ENCODE data around the gene FAM120A. TPM values are rescaled to one million over a fixed set of nuclear protein-coding genes. Genes with fewer than 3 reads are reported as not detected.

The FAM120A gene
- total RNA-seq, 1 experiment from 2014 or later = 89.6 TPM

GRCh38 chr9:93594041-93594756 lies 142.7 kb downstream of the FAM120A start:
- BruUV-seq (replicated peaks) = no TSS peak

GRCh38 chr9:93595461-93595860 lies 144.0 kb downstream of the FAM120A start:
- Histone ChIP-seq H3K27ac (ENCODE audit: low read length) (no peak overlapping the region), H2AFZ (ENCODE audit: low read length) (no peak overlapping the region), H3K4me2 (ENCODE audit: low read length) (no peak overlapping the region), H3F3A (ENCODE audit: low read length, unreplicated experiment) (no peaks in the 10 kb centered on the region), H3K27me3 (ENCODE audit: low read length) (no peaks in the 10 kb centered on the region), H3K36me3 (ENCODE audit: low read depth, low read length) (no peaks in the 10 kb centered on the region), H3K9ac (ENCODE audit: low read length) (no peak overlapping the region), H3K9me2 (replicated peaks; ENCODE audit: low read length) (no peaks in the 10 kb centered on the region), H3K4me1 (ENCODE audit: insufficient read depth, low read length) (no peaks in the 10 kb centered on the region), H3K79me2 (ENCODE audit: low read length) (0 out of 2 replicates have a peak, but pooled peaks cover 3% of the 10 kb centered on the region), H3K4me3 (ENCODE audit: low read length) (no peak overlapping the region), H4K20me1 (ENCODE audit: low read length) (no peaks in the 10 kb centered on the region), H3K9me3 (ENCODE audit: low read length) (no peaks in the 10 kb centered on the region)
- CTCF ChIA-PET = no interaction called here
- intact Hi-C loops (cut with micrococcal nuclease) = no loop called here
- no TSS peak for BruUV-seq (replicated peaks)
- POLR2A ChIA-PET (ENCODE audit: unreplicated experiment) = no interaction called here
- DNase-seq (no peak), ATAC-seq (no peak)
- no peak for TF ChIP-seq CTCF (conservative IDR thresholded peaks at IDR 0.05; ENCODE audit: low read depth, low read length)

More at GRCh38 chr9:93594041-93594756, 142.7 kb downstream of the FAM120A start:
- ATAC-seq (no peak), DNase-seq (no peak)
- no peaks in the 10 kb centered on the region for H3F3A ChIP-seq (ENCODE audit: low read length, unreplicated experiment)
- no peak overlapping the region for H3K4me2 ChIP-seq (ENCODE audit: low read length)
- intact Hi-C loops (cut with micrococcal nuclease) = no loop called here
- no peak overlapping the region for H3K9ac ChIP-seq (ENCODE audit: low read length)
- no peaks in the 10 kb centered on the region for H3K9me3 ChIP-seq (ENCODE audit: low read length)
- no peaks in the 10 kb centered on the region for H3K36me3 ChIP-seq (ENCODE audit: low read depth, low read length)
- H3K27ac ChIP-seq (ENCODE audit: low read length) = no peak overlapping the region
- ChIA-PET CTCF (no interaction called here), POLR2A (ENCODE audit: unreplicated experiment) (no interaction called here)
- no peak overlapping the region for H2AFZ ChIP-seq (ENCODE audit: low read length)
- no peak overlapping the region for H3K4me3 ChIP-seq (ENCODE audit: low read length)
- H3K9me2 ChIP-seq (replicated peaks; ENCODE audit: low read length) = no peaks in the 10 kb centered on the region
- no peaks in the 10 kb centered on the region for H3K4me1 ChIP-seq (ENCODE audit: insufficient read depth, low read length)
- H3K27me3 ChIP-seq (ENCODE audit: low read length) = no peaks in the 10 kb centered on the region
- no peaks in the 10 kb centered on the region for H4K20me1 ChIP-seq (ENCODE audit: low read length)
- 0 out of 2 replicates have a peak, but pooled peaks cover 3% of the 10 kb centered on the region for H3K79me2 ChIP-seq (ENCODE audit: low read length)
- TF ChIP-seq EZH2 (IDR thresholded peaks at IDR 0.05; ENCODE audit: low read length, unreplicated experiment) (no peak), CTCF (conservative IDR thresholded peaks at IDR 0.05; ENCODE audit: low read depth, low read length) (no peak), EZH2phosphoT487 (IDR thresholded peaks at IDR 0.05; ENCODE audit: borderline replicate concordance, low read length) (no peak)

GRCh38 chr9:93595861-93596365 lies 144.4 kb downstream of the FAM120A start:
- H4K20me1 ChIP-seq (ENCODE audit: low read length) = no peaks in the 10 kb centered on the region
- H3F3A ChIP-seq (ENCODE audit: low read length, unreplicated experiment) = no peaks in the 10 kb centered on the region
- no peak overlapping the region for H3K4me3 ChIP-seq (ENCODE audit: low read length)
- CTCF ChIA-PET = no interaction called here
- no peak for DNase-seq
- no peak overlapping the region for H2AFZ ChIP-seq (ENCODE audit: low read length)
- no peaks in the 10 kb centered on the region for H3K9me3 ChIP-seq (ENCODE audit: low read length)
- H3K4me1 ChIP-seq (ENCODE audit: insufficient read depth, low read length) = no peaks in the 10 kb centered on the region
- H3K79me2 ChIP-seq (ENCODE audit: low read length) = 0 out of 2 replicates have a peak, but pooled peaks cover 3% of the 10 kb centered on the region
- intact Hi-C loops (cut with micrococcal nuclease) = no loop called here
- no peak for ATAC-seq
- POLR2A ChIA-PET (ENCODE audit: unreplicated experiment) = interaction anchor here (0.6 kb wide), 1 partner anchor 321 kb away, joined by 4 read pairs; no protein-coding TSS in a partner anchor
- no peaks in the 10 kb centered on the region for H3K27me3 ChIP-seq (ENCODE audit: low read length)
- no TSS peak for BruUV-seq (replicated peaks)
- H3K27ac ChIP-seq (ENCODE audit: low read length) = no peak overlapping the region
- no peak overlapping the region for H3K4me2 ChIP-seq (ENCODE audit: low read length)
- H3K36me3 ChIP-seq (ENCODE audit: low read depth, low read length) = no peaks in the 10 kb centered on the region
- H3K9me2 ChIP-seq (replicated peaks; ENCODE audit: low read length) = no peaks in the 10 kb centered on the region
- no peak overlapping the region for H3K9ac ChIP-seq (ENCODE audit: low read length)
- TF ChIP-seq EZH2phosphoT487 (IDR thresholded peaks at IDR 0.05; ENCODE audit: borderline replicate concordance, low read length) (no peak), EZH2 (IDR thresholded peaks at IDR 0.05; ENCODE audit: low read length, unreplicated experiment) (no peak), CTCF (conservative IDR thresholded peaks at IDR 0.05; ENCODE audit: low read depth, low read length) (no peak)

All from PC-3 (cell line).